Lower leg skin (tissue), 3 donors: ENCODE measurements around the gene PIGO.

ENCODE experiments used
- CTCF ChIP-seq, 3 donors: fragments of 450-650 bp; IDR thresholded peaks; one replicate each; pipeline ENCODE4 v1.5.1; 2016; ENCODE audit warnings: antibody characterized with exemption in 3 of 3, mild to moderate bottlenecking in 3 of 3, moderate library complexity in 2 of 3
- POLR2A ChIP-seq, 2 donors: fragments of 450-650 bp; IDR thresholded peaks; one replicate each; pipeline ENCODE4 v1.6.1; 2016 to 2017; ENCODE audit warnings: antibody characterized with exemption in 2 of 2, mild to moderate bottlenecking in 1 of 2, moderate library complexity in 1 of 2

GRCh38 chr9:35059438-35059837, 37.0 kb downstream of the PIGO start:
- TF ChIP-seq CTCF (IDR thresholded peaks at IDR 0.05) (no peak), POLR2A (IDR thresholded peaks at IDR 0.05) (no peak)
